OCI-LY7 (cell line): ENCODE data around the gene FAM83B. TPM values are rescaled to one million over a fixed set of nuclear protein-coding genes. Genes with fewer than 3 reads are reported as not detected.

Experiments
- BruUV-seq: library from RNA; stranded (reverse); fragments of 400-500 nt; replicated peaks from 2 replicates; lab custom pipeline; 2021; lab: Mats Ljungman, UMichigan
- CTCF ChIA-PET: fragments of 300-600 bp; sonication (Branson Sonifier 250); formaldehyde crosslinking; loops from one replicate; lab custom pipeline; 2022; ENCODE audit warnings: antibody characterized with exemption; ENCODE audit not compliant: unreplicated experiment; lab: Charles Lee
- POLR2A ChIA-PET: fragments of 300-600 bp; sonication (Branson Sonifier 250); formaldehyde crosslinking; loops from one replicate; lab custom pipeline; 2022; ENCODE audit warnings: antibody characterized with exemption; lab: Charles Lee
- DNase-seq: peaks from one replicate; pipeline ENCODE4 v3.0.0-alpha.2; 2015; ENCODE audit warnings: low spot score
- H2AFZ ChIP-seq: fragments of 200-600 bp; sonication (generic), shearing (Covaris generic); 2 replicates; pipeline ENCODE4 v1.6.1; 2014; ENCODE audit warnings: mild to moderate bottlenecking, antibody characterized with exemption, low read length, moderate library complexity
- H3K27ac ChIP-seq: fragments of 200-600 bp; sonication (generic); 2 replicates; pipeline ENCODE4 v1.5.1; 2014; ENCODE audit warnings: mixed run types, low read depth, mild to moderate bottlenecking, moderate library complexity, low read length, inconsistent platforms; ENCODE audit not compliant: poor library complexity, severe bottlenecking
- H3K36me3 ChIP-seq: fragments of 200-600 bp; sonication (generic); 2 replicates; pipeline ENCODE4 v1.6.1; 2014; ENCODE audit warnings: mild to moderate bottlenecking, antibody characterized with exemption, low read length, moderate library complexity, mixed read lengths; ENCODE audit not compliant: insufficient read depth
- H3K4me1 ChIP-seq: fragments of 200-600 bp; sonication (generic); 2 replicates; pipeline ENCODE4 v1.5.1; 2014; ENCODE audit warnings: mild to moderate bottlenecking, low read length; ENCODE audit not compliant: insufficient read depth, poor library complexity, severe bottlenecking
- H3K4me2 ChIP-seq: fragments of 200-600 bp; sonication (generic); 2 replicates; pipeline ENCODE4 v1.6.1; 2014; ENCODE audit warnings: mild to moderate bottlenecking, low read length
- H3K4me3 ChIP-seq: fragments of 200-600 bp; sonication (generic); 2 replicates; pipeline ENCODE4 v1.5.1; 2014; ENCODE audit warnings: mild to moderate bottlenecking, low read depth, low read length; ENCODE audit not compliant: poor library complexity, severe bottlenecking
- H3K79me2 ChIP-seq: fragments of 200-600 bp; sonication (generic); 2 replicates; pipeline ENCODE4 v1.6.1; 2016; ENCODE audit warnings: low read depth, mild to moderate bottlenecking, low read length, moderate library complexity, mixed read lengths; ENCODE audit not compliant: insufficient read depth
- H3K9me2 ChIP-seq: fragments of 200-600 bp; sonication (generic); 2 replicates; pipeline ENCODE4 v1.6.1; 2016; ENCODE audit warnings: mild to moderate bottlenecking, low read length, mixed read lengths; ENCODE audit not compliant: insufficient read depth
- H3K9me3 ChIP-seq: fragments of 200-600 bp; sonication (generic); 2 replicates; pipeline ENCODE4 v1.6.1; 2014; ENCODE audit warnings: mild to moderate bottlenecking, mixed run types, low read length, mixed read lengths
- H4K20me1 ChIP-seq: fragments of 200-600 bp; sonication (generic); 2 replicates; pipeline ENCODE4 v1.6.1; 2014; ENCODE audit warnings: mild to moderate bottlenecking, antibody characterized with exemption, low read length, moderate library complexity, mixed read lengths; ENCODE audit not compliant: insufficient read depth
- CTCF ChIP-seq: fragments of 200-600 bp; sonication (generic); conservative IDR thresholded peaks from 2 replicates; pipeline ENCODE4 v1.5.1; 2014; ENCODE audit warnings: mild to moderate bottlenecking, antibody characterized with exemption, low read length, moderate library complexity, mixed read lengths
- EZH2phosphoT487 ChIP-seq: fragments of 200-600 bp; sonication (generic); IDR thresholded peaks from 2 replicates; pipeline ENCODE4 v1.6.1; 2018; ENCODE audit warnings: low read depth, borderline replicate concordance, mild to moderate bottlenecking, mixed run types, antibody characterized with exemption, low read length, moderate library complexity, mixed read lengths
- intact Hi-C: fragments of 100-400 bp; cut with micrococcal nuclease; formaldehyde crosslinking; loops from one replicate; pipeline ENCODE4 v1.10.0; 2022; ENCODE audit not compliant: unreplicated experiment
- total RNA-seq, 2 experiments: library from RNA; depleted of rRNA in 1 of 2; stranded (reverse); fragments of >200 nt in 1 of 2; shearing (Covaris generic) in 1 of 2; gene quantifications; 2 replicates each; pipeline ENCODE4 v1.2.3, GENCODE V29; 2014 to 2022

The FAM83B gene
- total RNA-seq, 2 experiments from 2014 or later: not detected

GRCh38 chr6:54892831-54893230, 46.3 kb downstream of the FAM83B start:
- H3K4me3 ChIP-seq: no peak overlapping the region
- H3K27ac ChIP-seq: no peak overlapping the region
- TF ChIP-seq EZH2phosphoT487 (no peak), CTCF (no peak)
- H3K9me3 ChIP-seq: no peaks in the 10 kb centered on the region
- H3K36me3 ChIP-seq: no peaks in the 10 kb centered on the region
- H3K4me2 ChIP-seq: no peak overlapping the region
- H4K20me1 ChIP-seq: no peaks in the 10 kb centered on the region
- no peaks in the 10 kb centered on the region for H3K79me2 ChIP-seq
- no peak for DNase-seq
- no peaks in the 10 kb centered on the region for H3K4me1 ChIP-seq
- POLR2A ChIA-PET: no interaction called here
- CTCF ChIA-PET: no interaction called here
- no TSS peak for BruUV-seq
- H3K9me2 ChIP-seq: no peaks in the 10 kb centered on the region
- H2AFZ ChIP-seq: no peak overlapping the region
- intact Hi-C loops: no loop called here

GRCh38 chr6:54893818-54894217, 47.2 kb downstream of the FAM83B start:
- CTCF ChIA-PET: no interaction called here
- no peaks in the 10 kb centered on the region for H3K79me2 ChIP-seq
- no peaks in the 10 kb centered on the region for H4K20me1 ChIP-seq
- H3K4me3 ChIP-seq: no peak overlapping the region
- no peak for TF ChIP-seq EZH2phosphoT487
- no peak for TF ChIP-seq CTCF
- no peak overlapping the region for H2AFZ ChIP-seq
- intact Hi-C loops: no loop called here
- H3K36me3 ChIP-seq: no peaks in the 10 kb centered on the region
- no peaks in the 10 kb centered on the region for H3K4me1 ChIP-seq
- no TSS peak for BruUV-seq
- POLR2A ChIA-PET: interaction anchor here (0.7 kb wide), 1 partner anchor 85 kb away, joined by 4 read pairs; no protein-coding TSS in a partner anchor
- DNase-seq: no peak
- no peaks in the 10 kb centered on the region for H3K9me2 ChIP-seq
- H3K9me3 ChIP-seq: no peaks in the 10 kb centered on the region
- H3K27ac ChIP-seq: no peak overlapping the region
- no peak overlapping the region for H3K4me2 ChIP-seq

DNA sequence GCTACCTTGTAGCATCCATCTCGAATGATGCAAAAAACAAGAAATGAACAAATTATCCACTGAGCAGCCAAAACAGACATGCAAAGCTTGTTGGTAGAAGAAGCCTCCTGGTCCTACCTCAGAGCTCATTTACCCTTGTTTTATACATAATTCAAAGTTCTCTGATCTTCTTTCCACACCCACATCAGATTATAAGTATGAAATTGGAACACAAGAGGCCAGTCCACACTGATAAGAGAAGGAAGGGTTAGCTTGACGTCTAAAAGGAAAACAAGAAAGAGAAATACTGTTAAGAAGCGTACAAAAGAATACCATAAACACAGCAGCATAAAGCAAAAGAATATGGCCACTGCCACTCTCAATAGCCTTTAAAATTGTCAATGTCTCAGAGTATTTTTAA, 49.7 kb downstream of the FAM83B start:
- Histone ChIP-seq H3K9me3 (no peaks in the 10 kb centered on the region), H2AFZ (no peak overlapping the region), H3K36me3 (no peaks in the 10 kb centered on the region), H3K4me3 (no peak overlapping the region), H3K79me2 (no peaks in the 10 kb centered on the region), H4K20me1 (no peaks in the 10 kb centered on the region), H3K4me2 (no peak overlapping the region), H3K4me1 (no peaks in the 10 kb centered on the region), H3K27ac (no peak overlapping the region), H3K9me2 (no peaks in the 10 kb centered on the region)
- no TSS peak for BruUV-seq
- intact Hi-C loops: no loop called here
- CTCF ChIA-PET: no interaction called here
- DNase-seq: no peak
- no peak for TF ChIP-seq CTCF
- no peak for TF ChIP-seq EZH2phosphoT487
- POLR2A ChIA-PET: no interaction called here
